ENCODE measurements around the gene SH3GL1.

Gene SH3GL1

DNA sequence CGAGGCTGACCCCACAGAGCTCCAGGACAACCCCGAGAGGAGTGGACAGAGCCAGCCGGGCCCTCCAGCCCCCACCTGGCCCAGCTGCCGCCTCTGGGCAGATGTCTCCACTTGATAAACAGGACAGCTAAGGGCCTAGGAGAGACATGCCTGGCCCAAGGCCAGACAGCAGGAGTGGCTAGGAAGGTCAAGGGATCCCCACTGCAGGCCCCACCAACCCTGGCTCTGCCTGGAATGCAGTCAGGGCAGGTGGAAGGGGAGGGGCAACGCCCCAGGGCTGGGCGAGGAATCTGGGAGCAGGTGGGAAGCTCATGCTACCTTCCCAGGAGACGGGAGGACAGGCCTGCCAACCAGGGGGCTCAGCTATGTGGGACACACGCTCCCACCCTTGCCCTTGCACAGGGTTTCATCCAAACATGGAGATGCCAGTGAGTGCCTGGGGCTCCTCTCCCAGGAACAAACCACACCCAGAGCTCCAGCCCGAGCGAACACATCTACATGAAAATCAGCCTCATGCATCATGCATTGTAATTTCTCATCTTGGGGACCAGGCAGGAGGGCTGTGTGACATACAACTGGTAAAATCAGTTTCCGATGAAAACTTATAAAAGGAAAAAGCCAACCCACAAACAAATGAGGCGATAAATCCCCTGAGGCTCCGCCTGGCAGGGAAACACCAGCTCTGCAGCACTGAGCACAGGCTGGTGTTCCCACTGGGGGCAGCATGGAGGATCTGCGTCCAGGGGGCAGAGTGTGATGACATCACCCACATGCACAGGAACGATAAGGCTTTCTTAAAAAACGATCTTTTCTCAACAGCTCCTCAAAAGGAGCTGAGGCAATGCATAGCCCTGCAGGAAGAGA, 25.0 kb downstream of the SH3GL1 start:
- DNase-seq (ENCODE audit: low spot score) = no peak

DNA sequence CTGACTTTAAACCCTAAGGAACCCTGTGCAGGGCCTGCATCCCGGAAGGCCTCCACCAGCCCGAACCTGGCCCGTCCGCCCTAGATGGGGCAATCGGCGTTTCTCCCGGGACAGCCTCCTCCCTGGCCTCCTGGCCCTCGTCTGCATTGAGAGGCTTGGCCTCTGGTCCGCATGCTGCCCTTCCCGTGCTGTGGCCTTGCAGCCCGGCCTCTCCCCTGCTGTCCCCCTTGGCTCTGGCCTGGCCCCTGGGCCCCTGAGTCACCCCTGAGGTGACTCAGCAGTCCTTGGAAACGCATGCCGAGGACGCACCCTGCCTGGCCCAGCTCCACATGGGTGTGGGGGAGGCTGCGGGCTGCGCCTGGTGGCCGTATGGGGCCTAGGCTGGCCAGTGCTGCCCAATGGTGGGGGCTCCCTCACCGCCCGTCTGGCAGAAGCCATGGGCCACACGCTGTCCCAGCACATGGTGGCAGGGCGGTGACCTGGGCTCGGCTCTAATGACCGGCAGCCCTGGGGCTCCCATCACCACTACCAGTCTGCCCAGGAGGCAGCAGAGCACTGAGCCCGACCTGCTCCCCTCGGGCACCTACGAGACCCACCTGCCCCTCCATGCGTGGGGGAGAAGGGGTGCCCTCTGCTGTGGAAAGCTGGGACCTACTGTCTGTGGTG, 25.7 kb downstream of the SH3GL1 start:
- no peak for DNase-seq (ENCODE audit: low spot score)

- DNase-seq (ENCODE audit: low spot score) = no peak
These were observed 26.5 kb downstream of the SH3GL1 start for GRCh38 chr19:4373601-4374497.

- DNase-seq (ENCODE audit: low spot score) = no peak
These were observed 27.4 kb downstream of the SH3GL1 start for GRCh38 chr19:4373013-4373367.

GRCh38 chr19:4372165-4373012, 28.0 kb downstream of the SH3GL1 start:
- no peak for DNase-seq (ENCODE audit: low spot score)

DNA sequence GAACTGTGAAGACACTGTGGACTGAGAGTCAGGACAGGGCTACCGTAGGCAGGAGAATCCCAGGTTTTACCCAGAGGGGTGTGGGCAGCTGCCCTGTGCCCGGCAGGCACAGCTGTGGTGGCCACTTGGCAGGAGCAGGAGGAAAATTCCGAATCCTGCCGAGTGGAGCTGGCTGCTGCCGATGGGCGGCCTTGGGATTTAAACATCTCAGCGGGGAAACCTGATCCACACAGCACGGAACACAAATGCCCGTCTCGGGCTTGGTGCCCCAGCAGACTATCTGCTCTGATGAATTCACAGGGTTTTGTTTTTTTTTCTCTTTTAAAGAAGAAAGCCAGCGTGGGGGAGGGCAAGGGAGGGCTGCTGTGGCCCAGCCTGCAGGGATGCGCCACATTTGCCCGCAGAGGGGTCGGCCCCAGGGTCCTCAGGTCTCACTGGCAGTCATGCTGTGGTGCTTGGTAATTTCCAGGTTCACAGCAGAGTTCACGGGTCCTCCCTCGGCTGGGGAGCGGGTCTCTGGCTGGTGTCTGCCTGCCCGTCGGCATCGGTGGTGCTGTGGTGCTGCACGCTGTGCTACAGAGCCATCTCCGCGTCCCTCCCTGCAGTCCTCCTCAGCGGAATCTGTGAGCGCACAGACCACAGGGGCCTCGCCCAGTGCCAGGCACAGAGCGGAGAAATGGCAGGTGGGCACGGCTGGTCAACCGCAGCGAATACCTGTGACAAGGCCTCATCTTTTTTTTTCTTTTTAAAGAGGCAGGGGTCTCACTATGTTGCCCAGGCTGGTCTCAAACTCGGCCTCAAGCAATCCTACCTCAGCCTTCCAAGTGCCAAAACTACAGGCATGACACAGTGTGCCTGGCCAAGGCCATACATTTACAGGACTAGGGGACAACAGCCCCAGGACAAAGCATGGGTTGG, 28.8 kb downstream of the SH3GL1 start:
- no peak for DNase-seq (ENCODE audit: low spot score)

DNA sequence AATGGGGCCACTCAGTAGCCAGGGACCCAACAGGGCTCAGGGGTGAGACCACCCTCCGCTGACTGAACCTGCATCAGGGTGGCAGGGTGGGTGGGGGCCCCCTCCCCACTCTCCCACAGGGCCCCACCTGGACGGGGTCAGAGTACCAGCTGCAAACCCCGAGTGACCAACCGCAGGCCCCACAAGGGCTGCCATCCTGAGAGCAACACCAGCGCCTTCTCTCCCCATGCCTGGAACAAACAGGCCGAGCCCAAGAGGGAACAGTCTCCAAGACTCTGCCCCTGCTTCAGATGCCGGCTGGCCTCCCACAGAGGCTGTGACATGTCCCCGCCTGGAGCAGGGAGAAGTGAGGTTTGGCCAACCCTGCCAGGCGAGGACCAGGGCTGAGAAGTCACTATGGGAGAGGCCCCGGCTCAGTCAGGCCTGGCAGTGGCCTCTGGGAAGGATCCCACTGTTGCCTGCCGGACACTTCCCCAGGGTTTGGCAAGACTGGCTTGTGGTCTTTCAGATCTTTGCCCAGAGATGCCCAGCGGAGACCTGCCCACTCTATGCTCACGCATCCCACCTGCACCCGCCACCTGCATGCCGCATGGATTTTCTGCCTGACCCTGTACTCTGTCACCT, 29.8 kb downstream of the SH3GL1 start:
- no peak for DNase-seq (ENCODE audit: low spot score)

DNA sequence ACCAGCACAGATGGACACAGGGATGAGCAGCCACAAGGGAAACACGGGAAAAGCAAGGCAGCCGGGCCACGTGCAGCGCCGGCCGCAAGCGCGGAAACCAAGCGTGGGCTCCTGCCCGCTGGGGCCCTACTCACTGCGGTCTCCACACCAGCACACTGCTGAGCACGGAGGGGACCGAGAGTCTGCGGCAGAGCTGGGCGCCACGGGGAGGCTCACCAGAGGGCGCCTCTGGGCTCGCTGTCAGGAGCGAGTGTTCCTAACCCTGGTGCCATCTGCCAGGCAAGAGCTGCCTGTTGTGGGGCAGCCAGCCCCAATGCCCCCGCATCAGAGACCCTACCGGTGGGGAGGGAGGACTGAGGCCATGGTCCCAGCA, 30.5 kb downstream of the SH3GL1 start:
- DNase-seq (ENCODE audit: low spot score) = peak; percentile 76

DNA sequence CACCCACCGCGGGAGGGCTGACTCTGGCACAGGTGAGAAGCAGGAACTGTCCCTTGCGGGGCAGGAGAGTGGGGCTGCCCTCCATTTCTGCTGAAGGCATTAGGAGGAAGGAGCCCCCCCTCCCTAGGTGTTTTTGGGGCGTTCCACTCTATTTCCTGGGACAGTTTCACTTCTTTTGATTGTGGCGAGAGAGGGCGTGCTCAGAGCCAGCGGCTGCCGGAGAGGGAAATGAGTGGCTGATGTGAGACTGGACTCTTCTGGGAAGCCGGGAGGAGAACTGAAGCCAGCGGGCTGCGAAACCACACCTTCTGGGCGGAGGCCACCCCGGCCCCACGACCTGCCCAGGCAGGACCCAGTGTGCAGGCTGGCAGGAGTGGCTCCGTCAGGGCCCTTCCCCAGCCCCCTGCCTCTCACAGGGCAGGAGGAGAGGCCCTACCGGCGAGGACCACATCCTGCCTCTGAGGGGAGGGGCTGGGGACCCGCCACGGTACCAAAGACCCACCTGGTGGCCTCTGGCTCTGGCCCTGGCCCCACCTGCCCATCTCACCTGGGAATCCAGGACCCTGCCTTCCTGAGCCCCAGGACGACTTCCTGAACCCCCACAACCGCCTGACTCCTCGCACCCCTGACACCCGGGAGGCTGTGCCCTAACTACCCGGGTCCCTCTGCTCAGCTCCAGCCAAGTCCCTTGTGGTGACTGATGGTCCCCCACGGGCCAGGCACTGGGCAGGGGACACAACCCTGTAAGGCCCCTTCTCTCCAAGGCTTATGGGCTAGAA, 31.0 kb downstream of the SH3GL1 start:
- DNase-seq (ENCODE audit: low spot score) = peak; percentile 75

DNA sequence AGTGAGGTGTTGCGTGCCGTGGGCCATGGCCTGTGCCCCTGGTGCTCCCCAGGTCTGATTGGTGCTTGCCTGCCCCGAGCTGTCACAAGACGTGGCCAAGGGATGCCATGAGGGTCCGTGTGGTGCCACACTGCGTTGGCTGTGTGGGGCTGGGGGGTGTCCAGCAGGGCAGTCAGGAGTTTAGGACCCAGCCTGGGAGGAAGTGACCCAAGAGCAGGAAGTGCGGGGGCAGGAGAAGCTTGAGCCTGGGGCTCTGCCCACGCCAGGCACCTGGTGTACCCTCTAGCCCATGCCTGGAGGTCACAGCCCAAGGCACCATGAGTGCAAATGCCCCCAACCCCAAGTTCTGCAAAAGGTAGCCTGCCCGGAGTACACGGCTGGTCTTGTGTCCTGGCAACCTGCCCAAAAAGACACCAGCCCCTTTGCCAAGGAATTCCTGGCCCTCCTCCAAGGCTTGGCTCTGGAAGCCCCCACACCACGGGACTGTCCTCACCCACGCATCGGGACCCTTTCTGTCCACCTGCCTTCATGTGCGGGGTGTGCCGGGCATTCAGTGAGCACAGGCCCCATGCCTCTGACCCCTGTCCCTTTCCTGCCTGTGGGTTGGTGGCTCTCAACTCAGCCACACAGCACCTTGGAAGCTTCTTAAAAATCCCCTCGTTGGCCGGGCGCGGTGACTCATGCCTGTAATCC, 32.1 kb downstream of the SH3GL1 start:
- DNase-seq (ENCODE audit: low spot score) = no peak

DNA sequence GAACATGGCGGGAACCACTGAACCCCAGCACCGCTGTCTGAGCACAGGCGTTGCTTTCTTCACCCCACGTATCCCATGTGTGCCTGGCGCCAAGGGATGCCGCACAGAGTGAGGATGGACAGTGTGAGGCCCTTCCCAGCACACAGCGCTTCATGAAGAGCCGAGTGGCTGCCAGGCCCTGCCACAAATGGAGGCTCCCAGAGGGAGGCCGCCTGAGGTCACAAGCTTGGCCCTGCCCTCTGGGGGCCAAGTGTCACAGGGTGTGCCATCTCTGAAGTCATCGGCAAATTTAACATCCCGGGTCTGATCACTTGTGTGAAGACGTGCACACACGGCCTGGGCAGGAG, 32.6 kb downstream of the SH3GL1 start:
- no peak for DNase-seq (ENCODE audit: low spot score)

DNA sequence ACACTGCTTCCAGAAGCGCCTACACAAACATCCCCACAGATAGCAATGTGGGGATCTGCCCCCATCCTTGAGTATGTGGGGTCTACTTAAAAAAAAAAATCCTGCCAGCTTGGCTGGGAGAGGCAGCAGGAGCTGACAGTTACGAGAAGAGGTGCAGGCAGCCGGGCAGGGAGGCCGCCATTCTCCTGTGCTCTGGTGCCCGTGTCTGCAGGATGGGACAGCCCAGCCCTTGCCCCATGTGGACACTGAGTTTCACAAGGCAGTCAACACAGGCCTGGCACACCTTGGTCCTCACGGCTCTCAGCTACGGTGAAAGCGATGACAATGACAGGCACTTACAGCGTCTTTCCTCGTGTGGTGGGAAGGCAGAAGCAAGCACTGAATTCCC, 33.0 kb downstream of the SH3GL1 start:
- no peak for DNase-seq (ENCODE audit: low spot score)

DNA sequence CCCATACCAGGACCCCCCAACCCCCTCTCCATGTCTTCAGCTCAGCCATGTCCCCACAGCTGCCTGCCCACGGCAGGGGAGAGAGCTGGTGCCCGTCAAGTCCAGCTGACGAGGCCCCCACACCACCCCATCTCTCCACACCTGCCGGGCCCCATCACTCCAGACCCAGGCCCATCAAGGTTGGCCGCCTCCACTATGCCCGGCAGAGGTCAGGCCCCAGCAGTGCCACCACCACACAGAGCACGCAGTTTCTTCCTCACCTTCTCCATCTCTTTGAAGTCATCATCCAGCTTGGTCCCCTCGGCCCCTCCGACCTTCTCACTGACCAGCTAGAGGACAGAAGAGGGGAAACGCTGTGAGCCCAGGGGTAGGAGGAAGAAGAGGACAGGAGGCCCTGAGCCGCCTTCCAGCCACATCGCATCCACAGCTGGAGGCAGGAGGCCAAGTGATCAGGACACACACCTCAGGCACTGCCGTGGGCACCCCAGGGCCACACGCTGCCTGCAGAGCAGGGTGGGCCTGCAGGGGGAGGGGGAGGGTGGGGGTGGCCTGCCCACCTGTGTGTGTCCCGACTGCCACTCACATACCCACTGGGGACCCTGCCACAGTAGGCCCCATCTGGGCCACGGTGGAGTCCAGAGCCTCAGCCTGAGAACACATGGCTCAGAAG, 33.5 kb downstream of the SH3GL1 start:
- no peak for DNase-seq (ENCODE audit: low spot score)

GRCh38 chr19:4365791-4366665, 34.3 kb downstream of the SH3GL1 start:
- no peak for DNase-seq (ENCODE audit: low spot score)

DNA sequence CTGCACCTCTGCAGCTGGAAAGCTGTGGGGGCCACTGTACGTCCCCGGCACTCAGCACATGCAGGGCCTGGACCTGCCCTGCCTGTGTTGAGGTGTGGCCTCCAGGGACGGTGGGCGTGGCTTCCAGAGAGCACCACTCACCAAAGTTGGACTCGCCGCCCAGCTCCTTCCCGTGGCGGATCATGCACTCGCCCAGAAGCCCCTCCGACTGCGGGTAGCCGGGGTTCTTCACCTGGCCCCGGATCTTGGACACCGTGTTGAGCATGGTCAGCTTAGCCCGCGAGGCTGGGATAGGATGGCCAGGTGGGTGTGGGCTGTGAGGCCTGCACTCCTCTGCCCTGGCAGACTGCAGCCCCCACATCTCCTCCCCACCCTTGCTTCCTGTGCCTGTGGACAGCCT, 35.0 kb downstream of the SH3GL1 start:
- no peak for DNase-seq (ENCODE audit: low spot score)

DNA sequence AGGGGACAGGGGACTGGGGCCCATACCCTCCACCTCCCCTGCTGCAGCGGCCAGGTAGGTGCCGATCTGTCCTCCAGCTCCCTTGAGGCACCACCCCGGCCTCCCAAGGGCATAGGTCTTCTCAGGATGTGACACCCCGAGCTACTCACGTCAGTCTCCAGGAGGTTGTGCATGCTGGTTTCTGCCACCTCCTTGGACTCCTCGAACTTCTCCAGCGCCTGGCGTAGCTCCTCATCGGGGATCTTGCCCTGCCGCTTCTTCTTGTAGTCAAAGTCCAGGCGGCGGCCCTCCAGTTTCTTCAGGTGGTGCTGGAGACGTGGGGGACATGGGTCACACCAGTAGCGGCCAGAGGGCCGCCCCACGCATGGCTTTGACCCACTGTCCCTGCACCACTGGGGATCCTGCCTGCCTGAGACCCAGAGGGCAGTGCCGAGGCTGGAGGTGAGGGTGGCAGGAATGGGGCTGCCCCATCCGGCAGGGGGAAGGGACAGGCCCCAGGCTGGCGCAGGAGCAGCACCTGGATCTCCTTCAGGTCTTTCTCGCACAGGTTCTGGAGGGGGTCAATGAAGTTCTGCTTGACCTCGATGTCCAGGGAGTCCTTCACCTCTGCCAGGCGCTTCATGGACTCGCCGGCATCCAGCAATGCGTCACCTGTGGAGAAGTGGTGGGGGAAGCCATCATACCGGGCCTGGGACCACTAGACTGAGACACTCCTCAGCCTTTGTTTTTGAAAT, 36.6 kb downstream of the SH3GL1 start:
- no peak for DNase-seq (ENCODE audit: low spot score)

Measured in CD4-positive, alpha-beta T cell treated with Interleukin-15 for 4 hours (primary cell).